Activated CD4-positive, CD25-positive, alpha-beta regulatory T cell treated with anti-CD3 and anti-CD28 coated beads, Interleukin-2, amount 50 U/mL, for 24 hours (primary cell): ENCODE data around the gene MRPL33.
A peak's percentile ranks its signal among the peaks of the same experiment; 100 is the strongest.

ENCODE experiments used
- ATAC-seq, 2 donors: fragments of 150-1000 bp; cut with Tn5 transposase; one replicate each; pipeline ENCODE4 v1.10.0; 2021; ENCODE audit warnings: mild to moderate bottlenecking in 1 of 2, moderate library complexity in 1 of 2

The MRPL33 gene

DNA sequence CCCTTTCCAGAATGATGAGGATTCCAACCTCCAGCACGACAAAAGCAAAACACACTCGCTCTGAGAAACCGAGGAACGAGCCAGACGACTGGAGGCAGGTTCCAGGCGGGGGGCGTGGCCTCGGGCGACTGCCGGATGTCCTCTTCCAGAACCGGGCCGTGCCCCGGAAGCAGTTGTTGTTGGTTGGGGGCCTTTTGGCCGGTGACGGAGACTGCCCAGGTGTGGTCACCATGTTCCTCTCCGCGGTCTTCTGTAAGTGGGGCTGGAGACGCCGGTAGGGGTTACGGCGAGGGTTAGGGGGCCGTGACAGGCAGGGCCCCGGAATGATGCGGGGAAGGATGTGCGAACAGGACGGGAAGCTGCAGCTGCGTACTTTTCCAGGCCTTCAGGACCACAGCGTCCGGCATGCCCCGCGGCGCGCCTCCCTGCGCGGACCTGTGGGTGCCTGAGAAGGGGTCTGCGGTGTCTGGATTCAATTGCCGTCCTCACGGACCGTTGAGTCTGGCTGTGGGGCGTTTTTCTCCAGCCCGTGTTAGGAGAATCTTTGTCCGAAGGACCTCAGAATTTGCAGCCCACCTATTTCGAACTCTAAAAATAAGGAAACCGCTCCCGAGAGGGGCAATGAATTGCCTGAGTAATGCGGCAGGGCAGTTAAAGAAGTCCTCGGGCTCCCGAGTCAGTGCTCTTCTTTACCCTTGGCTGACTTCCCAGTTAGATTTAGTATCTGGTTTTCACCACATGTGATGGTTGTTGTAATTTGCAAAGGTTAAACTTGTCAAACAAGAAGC, at the start of gene MRPL33:
Gene MRPL33, plus strand, starts transcription at position 172 of the 788 bp plus-strand sequence. Its CDS starts 59 bp downstream, at position 231.
- ATAC-seq = peak; percentile 95

DNA sequence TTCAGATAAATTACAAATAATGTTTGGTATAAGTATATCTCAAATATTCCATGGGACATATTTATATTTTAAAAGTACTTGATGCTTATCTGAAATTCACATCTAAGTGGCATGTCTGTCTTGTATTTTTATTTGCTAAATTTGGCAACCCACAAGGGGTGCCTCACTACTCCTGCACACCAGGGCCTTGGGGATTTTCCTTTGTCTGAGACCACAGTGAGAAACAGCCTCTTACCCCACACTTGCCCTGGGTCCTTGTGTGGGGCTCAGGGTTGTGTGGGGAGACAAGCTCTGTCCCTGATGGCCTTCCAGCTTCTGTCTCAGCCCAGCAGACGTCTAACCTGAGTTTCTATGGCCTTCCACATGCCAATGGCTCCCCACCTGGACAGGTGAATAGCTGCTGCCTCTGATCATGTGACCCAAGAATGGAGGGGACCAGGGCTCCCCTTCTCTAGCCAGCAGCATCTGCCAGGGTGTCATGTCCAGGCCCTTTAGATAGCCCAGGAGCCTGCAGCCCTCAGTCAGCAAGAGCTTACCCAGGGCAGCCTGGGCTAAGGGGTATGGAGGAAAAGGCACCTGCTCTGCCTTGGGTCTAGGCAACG, 49.5 kb upstream of the MRPL33 start:
- ATAC-seq = no peak

DNA sequence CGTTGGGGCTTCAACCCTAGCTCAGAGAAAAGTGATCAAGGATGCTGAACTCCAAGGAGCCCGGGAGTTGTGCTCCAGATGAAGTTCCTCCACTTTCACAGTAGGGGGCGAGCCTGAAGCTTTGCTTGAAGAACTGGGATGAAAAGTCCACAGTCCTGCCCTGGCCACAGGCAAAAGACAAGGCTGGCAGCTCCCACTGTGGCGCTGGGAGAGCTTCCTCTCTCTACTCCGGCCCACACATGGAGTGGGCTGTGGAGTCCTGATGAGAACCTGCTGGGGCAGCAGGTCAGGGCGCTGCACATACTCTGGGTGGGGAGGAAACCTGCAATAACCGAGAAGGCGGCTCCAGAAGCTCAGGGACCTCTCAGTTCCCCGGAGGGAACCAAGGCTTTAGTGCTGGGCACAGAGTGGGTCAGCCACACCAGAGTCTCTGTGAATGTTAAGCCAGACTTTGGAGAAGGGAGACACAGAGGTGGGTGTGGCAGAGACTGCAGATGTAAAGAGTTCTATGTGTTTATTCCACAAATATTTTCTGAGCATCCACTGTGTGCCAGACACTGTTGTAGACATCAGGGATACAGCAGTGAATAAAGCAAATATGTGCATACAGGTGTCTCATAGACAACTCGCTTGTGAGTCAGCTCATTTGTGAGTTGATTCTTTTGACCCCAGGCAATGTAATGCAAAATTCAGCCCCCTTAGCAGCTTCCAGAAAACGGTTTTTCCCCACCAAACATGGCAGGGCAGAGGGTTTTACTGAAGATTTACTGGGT, 48.0 kb upstream of the MRPL33 start:
- ATAC-seq = no peak

DNA sequence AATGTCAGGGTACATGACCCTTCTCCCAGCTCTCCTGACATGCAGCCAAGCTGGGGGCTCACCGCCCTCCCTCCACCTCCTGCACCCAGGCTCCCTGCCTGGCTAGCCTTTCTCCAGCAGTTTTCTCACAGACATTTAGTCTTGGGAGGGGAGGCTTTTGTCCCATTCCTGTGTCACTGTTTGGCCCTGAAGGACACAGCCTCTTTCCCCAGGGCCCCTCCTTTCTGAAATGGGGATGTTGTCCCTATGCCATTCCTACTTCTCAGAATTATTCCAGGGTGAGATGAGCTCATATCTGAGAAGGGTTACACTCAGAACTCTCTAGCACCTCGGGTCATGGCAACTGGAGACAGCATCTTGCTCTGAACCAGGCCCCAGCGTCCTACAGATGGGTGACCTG, 47.3 kb upstream of the MRPL33 start:
- no peak for ATAC-seq

DNA sequence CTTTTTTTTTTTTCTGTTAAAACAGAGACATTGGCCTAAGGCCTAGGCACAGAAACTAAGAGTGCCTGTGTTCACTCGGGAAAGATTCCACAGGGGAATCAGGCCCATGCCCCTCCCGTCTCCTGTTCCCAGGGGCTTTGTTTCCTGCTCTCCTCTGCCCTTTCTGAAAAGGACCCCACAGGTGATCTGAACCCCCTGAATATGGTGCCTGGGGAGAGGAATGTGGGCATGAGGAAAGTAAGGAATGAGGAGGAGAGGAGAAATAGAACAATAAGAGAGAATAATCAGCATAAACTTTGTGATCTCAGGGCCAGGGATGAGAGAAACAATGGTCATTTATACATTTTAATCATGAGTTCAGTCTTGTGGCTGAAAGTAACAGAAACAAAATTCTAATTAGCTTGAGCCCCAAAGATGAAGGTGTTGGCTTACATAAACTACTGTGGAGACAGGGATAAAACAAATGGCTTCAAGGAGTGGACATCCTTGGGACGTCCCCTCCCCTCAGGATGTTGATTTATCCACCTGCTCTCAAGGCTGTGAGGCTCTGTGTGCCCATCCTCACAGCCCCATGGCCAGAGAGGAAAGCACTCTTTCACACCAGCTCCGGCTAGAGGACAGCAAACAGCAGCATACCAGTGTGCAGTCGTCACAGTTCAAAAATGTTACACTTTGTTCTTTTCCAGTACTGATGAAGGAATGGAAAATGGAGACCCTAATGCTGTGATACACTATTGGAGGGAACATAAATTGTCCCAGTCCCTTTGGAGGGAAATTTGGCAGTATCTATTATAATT, 46.4 kb upstream of the MRPL33 start:
- no peak for ATAC-seq

DNA sequence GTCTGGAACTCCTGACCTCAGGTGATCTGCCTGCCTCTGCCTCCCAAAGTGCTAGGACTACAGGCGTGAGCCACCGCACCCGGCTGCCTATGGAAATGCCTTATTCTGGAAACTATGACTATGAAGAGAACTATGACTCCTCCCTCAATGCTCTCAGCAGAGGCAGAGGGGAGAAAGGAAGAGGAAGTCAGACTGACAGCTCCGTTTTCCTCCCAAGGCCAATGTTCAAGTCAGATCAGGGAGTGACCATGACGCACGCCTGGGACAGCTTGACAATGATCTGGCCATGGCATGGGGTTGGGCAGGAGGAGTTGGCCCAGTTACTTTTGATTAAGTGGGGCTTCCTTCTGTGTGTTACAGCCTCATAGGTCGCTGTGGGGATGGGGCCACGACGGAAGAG, 44.3 kb upstream of the MRPL33 start:
- no peak for ATAC-seq

GRCh38 chr2:27728081-27728858, 43.2 kb upstream of the MRPL33 start:
- ATAC-seq = no peak

DNA sequence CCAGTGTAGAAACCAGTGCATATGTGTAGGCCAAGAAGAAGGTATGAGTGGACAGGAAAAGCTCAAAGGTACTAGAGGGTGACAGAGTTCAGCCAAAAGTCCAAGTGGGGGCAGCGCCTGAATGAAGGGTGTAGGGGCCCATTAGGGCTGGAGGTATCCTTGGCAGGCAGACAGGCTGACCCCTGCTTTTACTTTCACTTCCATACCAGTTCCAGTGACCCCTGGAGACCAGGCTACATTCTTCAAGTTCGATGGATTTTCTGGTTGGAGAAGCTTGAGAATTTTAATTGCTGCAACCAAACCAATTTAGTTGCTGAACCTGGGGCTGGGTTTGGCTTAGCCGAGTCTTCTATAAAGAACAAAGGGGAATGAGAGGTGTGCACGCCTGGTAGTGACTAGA, 42.3 kb upstream of the MRPL33 start:
- no peak for ATAC-seq

DNA sequence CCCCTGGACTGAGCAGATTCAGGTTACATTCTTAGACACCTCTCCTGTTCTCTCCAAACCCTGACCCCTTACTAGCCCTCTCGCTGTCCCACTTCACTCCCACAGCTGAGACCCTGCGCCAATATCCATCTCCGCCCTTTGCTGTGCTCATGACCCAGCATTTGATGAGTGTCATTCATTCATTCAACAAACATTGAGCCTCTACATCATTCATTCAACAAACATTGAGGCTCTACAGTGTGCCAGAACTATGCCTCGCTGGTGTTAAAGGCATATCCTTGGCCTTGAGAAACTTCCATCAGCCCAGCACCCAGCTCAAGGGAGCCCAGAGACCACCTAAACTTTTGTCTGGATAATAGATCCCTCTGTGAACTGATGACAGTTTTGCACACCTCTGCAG, 41.9 kb upstream of the MRPL33 start:
- no peak for ATAC-seq

DNA sequence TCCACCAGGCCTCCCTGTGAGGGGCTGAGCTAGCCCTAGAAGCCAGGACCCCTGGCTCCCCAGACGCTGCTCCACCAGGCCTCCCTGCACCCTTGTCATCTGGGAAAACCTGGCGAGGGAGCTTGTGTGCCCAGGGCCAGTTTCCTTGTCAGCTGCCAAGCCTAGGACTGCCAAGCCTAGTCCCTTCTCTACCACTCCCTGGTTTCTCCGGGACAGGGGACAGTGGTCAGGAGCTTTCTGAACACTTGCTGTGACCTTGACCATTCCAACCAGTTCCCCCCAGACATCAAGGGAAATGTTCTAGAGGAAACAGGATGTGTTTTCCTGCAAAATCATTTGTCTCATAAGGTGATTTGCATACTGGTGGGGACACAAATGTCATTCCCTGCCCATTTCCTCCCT, 41.3 kb upstream of the MRPL33 start:
- ATAC-seq = no peak

DNA sequence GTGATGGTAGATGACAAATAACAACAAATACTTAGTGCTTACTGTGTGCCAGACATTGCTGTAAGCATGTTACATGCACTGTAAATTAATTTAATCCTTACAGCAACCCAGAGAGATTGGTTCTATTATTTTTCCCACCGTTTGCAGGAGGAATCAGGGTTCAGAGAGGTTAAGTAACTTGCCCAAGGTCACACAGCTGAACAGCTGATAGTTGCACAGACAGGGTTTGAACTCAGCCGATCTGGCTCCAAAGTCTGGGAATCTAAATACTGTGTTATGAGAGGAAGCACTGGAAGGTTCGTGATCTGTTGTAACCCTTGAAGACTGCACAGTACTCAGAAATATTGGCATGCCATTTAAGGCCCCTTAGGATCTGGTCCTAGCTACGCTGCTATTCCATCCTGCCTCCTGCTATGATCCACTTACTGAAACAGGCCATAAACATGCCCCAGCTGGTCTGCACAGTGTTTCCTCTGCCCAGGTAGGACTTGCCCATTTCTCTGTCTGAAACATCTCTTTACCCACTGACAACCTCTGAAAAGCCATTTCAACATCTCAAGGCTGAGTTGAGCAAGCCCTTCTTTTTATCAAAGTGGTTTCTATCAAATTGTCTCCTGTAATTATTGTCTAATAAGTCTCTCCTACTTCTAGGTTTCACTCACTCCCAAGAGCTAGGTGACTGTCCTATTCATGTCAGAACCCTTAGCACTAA, 40.4 kb upstream of the MRPL33 start:
- no peak for ATAC-seq

DNA sequence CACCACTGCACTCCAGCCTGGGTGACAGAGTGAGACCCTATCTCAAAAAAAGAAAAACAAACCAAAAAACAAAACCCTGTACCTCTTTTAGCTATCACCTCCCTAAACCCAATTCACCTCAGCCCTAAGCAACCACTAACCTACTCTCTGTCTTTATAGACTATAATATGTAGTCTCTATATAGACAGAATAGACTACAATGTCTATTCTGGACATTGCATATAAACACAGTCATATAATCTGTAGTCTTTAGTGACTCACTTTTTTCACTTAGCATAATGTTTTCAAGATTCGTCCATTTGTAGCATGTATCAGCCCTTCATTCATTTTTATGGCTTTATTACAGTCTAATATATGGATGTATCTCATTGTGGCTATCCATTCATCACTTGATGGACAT, 37.2 kb upstream of the MRPL33 start:
- ATAC-seq = peak; percentile 40 to 50

DNA sequence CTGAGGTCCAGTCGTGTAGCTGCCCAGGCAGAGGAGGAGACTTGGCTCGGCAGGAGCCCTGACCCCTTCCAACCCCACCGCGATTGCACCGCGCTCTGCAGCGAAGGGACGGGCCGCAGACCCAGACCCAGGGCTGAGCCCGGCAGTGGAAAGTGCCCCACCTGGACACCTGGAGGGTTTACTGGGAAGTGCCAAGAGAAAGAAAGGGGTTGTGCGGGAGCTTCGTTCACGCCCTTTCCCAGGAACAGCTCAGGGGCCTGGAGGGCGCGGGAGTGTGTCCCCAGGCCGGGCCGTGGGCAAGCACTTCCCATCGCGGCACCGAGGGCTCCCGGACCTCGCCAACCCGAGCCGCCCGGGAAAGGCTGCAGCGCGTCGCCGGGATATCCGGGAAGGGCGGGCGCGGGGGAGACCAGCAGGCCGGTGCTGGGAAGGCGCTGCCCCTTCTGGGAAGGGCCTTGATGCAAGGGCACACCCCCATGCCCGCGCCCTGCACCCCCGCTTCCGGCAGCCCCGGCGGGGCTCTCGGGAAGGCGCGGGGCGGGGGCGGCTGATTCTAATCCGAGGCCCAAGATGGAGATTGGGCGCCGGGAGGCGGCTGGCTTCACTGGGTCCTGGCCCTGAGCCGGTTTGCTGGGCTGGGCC, 36.1 kb upstream of the MRPL33 start:
- ATAC-seq = peak; percentile 69

DNA sequence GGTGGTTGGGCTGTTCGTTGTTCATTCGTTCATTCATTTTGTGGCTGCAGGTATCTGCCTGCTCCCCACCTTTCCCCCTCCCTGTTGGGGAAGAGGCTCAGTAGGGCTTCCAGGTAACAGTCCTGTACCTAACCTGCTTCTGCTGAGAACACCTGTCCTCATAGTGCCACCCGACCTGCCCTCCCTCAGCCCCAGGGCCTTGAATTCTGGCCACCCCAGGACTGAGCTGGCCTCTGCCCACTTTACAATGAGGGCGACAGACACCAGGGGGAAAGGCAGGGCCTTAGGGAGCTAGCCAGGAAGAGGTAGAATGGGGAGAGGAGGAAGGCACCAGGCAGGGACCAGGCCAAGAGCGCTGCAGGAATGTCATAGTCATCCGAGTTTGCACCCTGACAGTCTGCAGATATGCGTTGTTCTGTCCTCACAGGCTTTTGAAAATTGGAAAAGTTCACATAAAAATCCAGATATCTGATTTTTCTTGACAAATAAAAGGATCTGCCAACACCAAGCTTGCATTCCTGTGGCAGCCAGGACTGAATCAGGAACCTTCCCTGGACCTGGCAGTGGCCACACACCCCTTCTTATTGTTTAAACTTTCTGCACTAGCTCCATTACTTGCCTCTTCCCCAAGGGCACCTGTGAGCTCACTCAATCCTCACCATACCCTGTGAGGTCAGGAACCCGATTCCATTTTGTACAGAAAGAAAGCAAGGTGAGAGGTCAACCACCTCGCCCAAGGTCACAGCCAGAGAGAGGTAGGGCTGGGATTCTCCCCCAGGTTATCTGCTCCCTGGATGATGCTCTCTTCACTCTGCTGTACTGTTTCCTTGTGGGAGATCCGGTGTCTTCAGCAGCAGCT, 35.3 kb upstream of the MRPL33 start:
- ATAC-seq = no peak

DNA sequence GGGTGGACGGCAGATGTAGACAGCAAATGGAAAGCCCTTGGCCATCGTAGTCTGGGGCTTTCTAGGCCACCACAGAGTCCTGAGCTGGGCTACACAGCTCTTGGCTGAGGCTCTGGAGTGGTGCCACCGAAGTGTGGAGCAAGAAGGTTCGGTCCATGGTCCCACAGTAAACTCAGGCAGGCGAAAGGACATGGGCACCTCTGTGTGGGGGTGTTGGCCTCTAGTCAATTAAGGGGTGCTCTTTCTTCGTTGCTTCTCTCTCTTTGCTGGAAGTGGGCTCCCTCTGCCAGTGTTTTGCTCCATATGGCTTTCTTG, 34.7 kb upstream of the MRPL33 start:
- ATAC-seq = no peak

DNA sequence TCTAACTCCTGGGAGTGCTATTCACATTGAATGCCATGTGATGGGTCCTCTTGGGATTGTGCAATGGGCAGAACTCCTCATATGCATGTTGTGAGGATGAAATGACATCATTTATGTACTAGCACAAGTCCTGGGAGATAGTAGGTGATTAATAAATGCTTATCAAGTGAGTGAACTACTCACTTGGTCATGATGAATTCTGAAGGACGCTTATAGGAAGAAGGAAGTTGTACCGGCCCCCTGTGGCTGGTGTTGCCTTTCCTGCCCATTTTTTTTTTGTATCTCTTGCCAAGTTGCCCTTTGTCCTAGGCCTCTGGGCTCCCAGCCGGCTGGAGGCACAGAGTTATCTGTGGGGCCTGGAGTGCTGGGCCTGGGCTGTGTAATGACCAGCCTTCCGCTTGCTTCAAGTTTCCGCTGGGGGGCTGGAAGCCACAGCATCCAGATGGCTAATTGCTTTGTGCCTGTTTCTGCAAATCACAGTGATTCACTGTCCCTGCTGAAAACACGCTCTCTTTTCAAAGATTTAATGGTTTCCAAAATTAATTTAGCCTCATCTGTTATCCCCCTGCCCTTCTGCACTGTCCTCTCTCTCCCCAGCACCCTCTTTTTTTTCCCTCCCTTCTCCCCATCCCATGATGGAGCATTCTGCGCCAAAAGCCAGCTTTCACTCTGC, 33.7 kb upstream of the MRPL33 start:
- no peak for ATAC-seq

DNA sequence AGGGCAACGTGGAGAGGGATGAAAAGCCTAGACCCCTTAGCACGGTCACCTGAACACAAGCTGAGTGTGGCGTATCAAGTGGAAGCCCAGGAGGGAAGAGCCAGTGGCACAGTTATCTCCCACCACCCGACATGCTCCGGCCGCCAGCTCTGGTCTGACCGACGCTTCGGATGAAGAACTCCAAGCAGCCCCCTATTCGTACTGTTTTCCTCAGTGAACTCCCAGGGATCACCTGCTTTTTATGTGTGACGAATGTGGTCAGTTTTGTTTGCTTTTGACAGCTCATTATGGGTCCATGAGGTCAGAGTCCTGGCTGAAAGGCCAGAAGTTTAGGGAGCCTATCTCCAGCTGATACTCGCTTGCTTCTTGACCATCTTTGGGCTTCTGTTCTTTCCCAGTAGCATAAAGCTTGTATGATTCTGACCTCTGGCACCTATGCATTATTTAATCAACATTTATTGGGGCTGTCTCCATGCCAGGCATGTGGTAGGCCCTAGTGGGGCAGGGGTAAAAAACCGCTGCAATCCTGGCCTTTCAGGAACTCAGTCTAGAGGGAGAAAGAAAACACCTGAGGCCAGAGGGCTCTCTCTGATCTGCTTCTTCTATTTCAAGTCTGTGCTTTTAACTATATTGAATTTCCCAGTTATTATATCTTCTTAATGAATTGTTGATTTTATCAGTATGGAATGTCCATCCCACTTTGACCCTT, 33.0 kb upstream of the MRPL33 start:
- ATAC-seq = no peak

GRCh38 chr2:27739058-27739373, 32.5 kb upstream of the MRPL33 start:
- ATAC-seq = no peak

DNA sequence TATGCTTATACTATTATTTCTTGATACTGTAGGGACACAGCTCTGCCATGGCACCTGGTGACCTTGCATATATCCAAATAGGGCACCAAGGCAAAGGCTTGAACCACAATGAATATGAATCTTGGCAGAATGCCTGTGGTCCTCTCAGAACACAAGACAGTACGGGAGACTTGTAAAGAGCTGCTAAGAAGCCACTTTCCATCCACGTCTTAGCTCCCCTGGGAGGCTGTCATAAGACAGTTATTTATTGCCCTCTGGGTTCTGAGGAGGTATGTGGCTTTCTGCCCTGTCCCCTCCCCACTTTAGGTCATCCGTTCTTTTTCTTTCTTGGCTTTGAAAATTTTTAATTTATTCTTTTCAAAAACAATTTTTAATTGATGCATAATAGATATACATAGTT, 29.8 kb upstream of the MRPL33 start:
- no peak for ATAC-seq
